ENCODE data around the gene RHOG.

The RHOG gene

DNA sequence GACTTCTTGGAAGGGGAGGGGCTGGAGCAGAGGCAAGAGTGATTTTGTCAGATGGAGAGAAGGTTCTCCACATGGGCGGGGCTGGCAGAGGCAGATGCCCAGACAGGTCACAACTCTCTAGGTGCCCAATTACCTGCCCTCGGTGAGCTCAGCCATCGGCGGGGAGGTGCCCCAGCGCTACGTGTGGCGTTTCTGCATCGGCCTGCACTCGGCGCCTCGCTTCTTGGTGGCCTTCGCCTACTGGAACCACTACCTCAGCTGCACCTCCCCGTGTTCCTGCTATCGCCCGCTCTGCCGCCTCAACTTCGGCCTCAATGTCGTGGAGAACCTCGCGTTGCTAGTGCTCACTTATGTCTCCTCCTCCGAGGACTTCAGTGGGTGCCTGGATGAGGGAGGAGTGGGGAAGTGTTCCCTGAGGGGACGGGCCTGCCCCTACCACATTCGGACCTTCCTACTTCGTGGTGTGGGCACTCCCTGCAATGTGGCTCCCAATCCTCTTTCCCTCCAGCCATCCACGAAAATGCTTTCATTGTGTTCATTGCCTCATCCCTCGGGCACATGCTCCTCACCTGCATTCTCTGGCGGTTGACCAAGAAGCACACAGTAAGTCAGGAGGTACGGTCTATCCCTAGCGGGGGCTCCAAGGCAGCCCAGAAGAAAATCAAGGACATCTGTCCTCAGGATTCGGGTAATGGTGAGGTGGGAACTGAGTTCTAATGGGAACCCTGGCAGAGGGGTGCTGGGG lies 16.8 kb downstream of the RHOG start:
- DNase-seq (ENCODE audit: extremely low spot score): no peak
- TF ChIP-seq, protein P1, sequence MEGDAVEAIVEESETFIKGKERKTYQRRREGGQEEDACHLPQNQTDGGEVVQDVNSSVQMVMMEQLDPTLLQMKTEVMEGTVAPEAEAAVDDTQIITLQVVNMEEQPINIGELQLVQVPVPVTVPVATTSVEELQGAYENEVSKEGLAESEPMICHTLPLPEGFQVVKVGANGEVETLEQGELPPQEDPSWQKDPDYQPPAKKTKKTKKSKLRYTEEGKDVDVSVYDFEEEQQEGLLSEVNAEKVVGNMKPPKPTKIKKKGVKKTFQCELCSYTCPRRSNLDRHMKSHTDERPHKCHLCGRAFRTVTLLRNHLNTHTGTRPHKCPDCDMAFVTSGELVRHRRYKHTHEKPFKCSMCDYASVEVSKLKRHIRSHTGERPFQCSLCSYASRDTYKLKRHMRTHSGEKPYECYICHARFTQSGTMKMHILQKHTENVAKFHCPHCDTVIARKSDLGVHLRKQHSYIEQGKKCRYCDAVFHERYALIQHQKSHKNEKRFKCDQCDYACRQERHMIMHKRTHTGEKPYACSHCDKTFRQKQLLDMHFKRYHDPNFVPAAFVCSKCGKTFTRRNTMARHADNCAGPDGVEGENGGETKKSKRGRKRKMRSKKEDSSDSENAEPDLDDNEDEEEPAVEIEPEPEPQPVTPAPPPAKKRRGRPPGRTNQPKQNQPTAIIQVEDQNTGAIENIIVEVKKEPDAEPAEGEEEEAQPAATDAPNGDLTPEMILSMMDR (IDR thresholded peaks at IDR 0.05; ENCODE audit: control extremely low read depth, extremely low read depth, low read depth, missing control alignments): no peak
- ChIA-PET CTCF (interaction anchor here (0.9 to 3.3 kb wide), 11 partner anchors 11 to 249 kb away, joined by 3 to 28 read pairs (median 6); partner anchors contain the start of genes PGAP2 and RHOG), POLR2A (interaction anchor here (1.3 kb wide), 1 partner anchor 16 kb away, joined by 3 read pairs; the partner anchor contains the start of gene RHOG)

DNA sequence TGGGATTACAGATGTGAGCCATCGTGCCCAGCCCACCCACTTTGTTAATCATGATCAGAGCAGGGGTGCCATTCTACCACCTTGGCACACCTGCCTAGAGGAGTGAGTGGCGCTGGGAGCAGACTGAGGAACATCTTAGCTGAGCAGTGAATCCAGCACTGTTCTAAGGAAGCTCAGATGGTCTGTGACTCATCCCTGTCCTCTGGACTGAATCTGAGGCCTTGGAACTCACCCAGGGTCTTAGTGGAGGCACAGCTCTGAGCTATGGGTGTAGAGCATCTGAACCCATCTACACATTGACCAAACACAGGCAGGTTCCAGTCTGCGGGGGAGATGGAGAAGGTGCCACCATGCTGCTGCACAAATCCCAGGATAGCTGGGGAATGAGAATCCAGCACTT lies 17.5 kb downstream of the RHOG start:
- POLR2A ChIA-PET: interaction anchor here (0.6 to 0.7 kb wide), 2 partner anchors 55 to 235 kb away, joined by 3 read pairs; no protein-coding TSS in a partner anchor

DNA sequence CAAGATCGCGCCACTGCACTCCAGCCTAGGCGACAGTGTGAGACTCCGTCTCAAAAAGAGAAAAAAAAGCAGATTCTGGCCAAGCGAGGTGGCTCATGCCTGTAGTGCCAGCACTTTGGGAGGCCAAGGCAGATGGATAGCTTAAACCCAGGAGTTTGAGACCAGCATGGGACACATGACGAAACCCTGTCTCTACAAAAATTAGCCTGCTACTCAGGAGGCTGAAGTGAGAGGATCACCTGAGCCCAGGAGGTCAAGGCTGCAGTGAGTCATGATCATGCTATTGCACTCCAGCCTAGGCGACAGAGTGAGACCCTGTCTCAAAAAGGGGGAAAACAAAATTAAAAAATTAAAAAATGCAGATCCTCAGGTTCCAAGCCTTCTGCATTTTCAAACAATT lies 18.4 kb downstream of the RHOG start:
- TF ChIP-seq, protein P1 (IDR thresholded peaks at IDR 0.05; ENCODE audit: control extremely low read depth, extremely low read depth, low read depth, missing control alignments): no peak
- ChIA-PET CTCF (interaction anchor here (1.1 to 5.1 kb wide), 5 partner anchors 9 to 250 kb away, joined by 3 to 47 read pairs (median 3); partner anchors contain the start of gene PGAP2), POLR2A (interaction anchor here (0.7 kb wide), 1 partner anchor 15 kb away, joined by 5 read pairs; no protein-coding TSS in a partner anchor)
- no peak for DNase-seq (ENCODE audit: extremely low spot score)

More for the DNA sequence above, 17.5 kb downstream of the RHOG start:
- CTCF ChIA-PET: interaction anchor here (0.9 to 2.6 kb wide), 8 partner anchors 9 to 250 kb away, joined by 3 to 15 read pairs (median 4); partner anchors contain the start of genes PGAP2 and RHOG
- TF ChIP-seq, protein P1 (IDR thresholded peaks at IDR 0.05; ENCODE audit: control extremely low read depth, extremely low read depth, low read depth, missing control alignments): no peak
- no peak for DNase-seq (ENCODE audit: extremely low spot score)

DNA sequence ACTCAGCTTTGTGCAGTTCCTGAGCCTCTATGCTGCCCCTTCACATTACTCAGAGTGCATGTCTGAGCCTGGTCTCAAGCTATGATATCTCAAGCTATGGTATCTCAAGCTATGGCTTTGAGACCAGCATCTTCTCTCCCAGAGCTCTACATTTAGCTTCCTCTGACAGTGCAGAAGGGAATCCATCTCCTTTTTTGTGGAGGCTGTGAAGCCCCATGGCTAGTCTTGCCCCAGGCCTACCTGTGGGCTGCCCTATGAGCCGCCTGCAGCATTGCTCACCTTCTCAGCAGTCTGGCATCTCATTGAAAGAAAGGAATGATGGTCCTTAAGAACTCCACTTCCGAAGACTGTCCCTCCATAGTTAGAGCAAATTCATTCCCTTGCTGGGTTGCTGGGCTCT lies 19.8 kb downstream of the RHOG start:
- TF ChIP-seq, protein P1 (IDR thresholded peaks at IDR 0.05; ENCODE audit: control extremely low read depth, extremely low read depth, low read depth, missing control alignments): no peak
- ChIA-PET POLR2A (interaction anchor here (0.6 to 1.5 kb wide), 2 partner anchors 13 to 1746 kb away, joined by 3 to 5 read pairs; no protein-coding TSS in a partner anchor), CTCF (interaction anchor here (0.8 to 5.6 kb wide), 6 partner anchors 10 to 252 kb away, joined by 3 to 47 read pairs (median 18); partner anchors contain the start of gene PGAP2)
- DNase-seq (ENCODE audit: extremely low spot score): no peak

DNA sequence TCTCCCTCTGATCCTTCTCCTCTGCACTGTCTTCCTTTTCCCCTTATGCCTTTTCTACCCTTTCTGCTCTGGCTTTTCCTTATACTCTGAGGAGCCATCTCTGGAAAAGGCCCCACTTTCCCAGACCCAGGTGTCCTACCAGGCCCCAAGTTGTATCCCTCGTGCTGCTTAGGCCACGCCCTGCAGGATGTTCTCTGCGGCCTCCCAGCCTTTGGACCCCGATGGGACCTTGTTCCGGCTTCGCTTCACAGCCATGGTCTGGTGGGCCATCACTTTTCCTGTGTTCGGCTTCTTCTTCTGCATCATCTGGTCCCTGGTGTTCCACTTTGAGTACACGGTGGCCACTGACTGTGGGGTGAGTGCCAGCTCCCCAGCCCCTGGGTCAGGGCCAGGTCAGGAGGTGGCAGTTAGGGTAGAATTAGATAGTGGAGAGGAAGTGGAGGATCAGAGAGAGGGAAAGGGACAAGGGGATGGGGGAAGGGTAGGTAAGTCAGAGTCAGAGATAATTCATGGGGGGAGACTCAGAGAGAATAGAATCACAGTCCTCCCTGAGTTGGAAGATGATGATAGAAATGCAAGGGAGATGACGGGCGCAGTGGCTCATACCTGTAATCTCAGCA lies 23.5 kb downstream of the RHOG start:
- DNase-seq (ENCODE audit: extremely low spot score): no peak
- TF ChIP-seq, protein P1 (IDR thresholded peaks at IDR 0.05; ENCODE audit: control extremely low read depth, extremely low read depth, low read depth, missing control alignments): no peak
- CTCF ChIA-PET: interaction anchor here (1.3 to 5.6 kb wide), 4 partner anchors 9 to 255 kb away, joined by 3 to 29 read pairs (median 14); partner anchors contain the start of gene PGAP2
- POLR2A ChIA-PET: interaction anchor here (0.6 kb wide), 1 partner anchor 33 kb away, joined by 3 read pairs; no protein-coding TSS in a partner anchor

DNA sequence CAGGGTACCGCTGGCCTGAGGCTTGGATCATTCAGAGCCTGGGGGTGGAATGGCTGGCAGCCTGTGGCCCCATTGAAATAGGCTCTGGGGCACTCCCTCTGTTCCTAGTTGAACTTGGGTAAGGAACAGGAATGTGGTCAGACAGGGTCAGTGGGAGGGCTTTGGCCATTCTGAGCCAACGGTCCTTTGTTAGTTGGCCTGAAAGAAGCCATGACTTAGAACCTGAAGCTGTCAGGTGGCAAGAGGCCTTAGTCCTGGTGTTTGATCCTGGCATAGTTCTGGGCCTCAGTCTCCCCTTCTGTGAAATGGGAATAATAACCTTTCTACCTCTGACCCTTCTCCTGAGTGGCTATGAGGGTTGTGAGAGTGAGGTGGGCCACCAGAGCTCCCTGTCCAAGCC lies 24.1 kb downstream of the RHOG start:
- CTCF ChIA-PET: interaction anchor here (0.9 to 5.6 kb wide), 5 partner anchors 8 to 256 kb away, joined by 3 to 29 read pairs (median 4); partner anchors contain the start of gene PGAP2
- POLR2A ChIA-PET: no interaction called here
- no peak for DNase-seq (ENCODE audit: extremely low spot score)
- TF ChIP-seq, protein P1 (IDR thresholded peaks at IDR 0.05; ENCODE audit: control extremely low read depth, extremely low read depth, low read depth, missing control alignments): no peak

Measured in GM10248 (cell line).